BLaER1 treated with 17β-estradiol and CSF1 and Interleukin-3, amounts not matched to agents 10 nM and 100 nM (cell line): ENCODE measurements around the gene DIS3L2.
"Not testable (repeated sequence)": the region's sequence is repeated elsewhere in the genome, so short reads cannot be mapped to it uniquely, and the experiment has no call there.

ENCODE experiments used
- H3K27ac ChIP-seq, 11 experiments: shearing (Covaris generic); formaldehyde crosslinking; 2 replicates each; pipeline ENCODE4 v1.8.1; 2022
- H3K27me3 ChIP-seq, 11 experiments: shearing (Covaris generic); formaldehyde crosslinking; 2 replicates each; pipeline ENCODE4 v1.8.1; 2022
- H3K36me3 ChIP-seq, 11 experiments: shearing (Covaris generic); formaldehyde crosslinking; 2 replicates each; pipeline ENCODE4 v1.8.1; 2022
- H3K4me1 ChIP-seq, 10 experiments: shearing (Covaris generic); formaldehyde crosslinking; 2 replicates each; pipeline ENCODE4 v1.8.1; 2022
- H3K4me2 ChIP-seq, 11 experiments: shearing (Covaris generic); formaldehyde crosslinking; 2 replicates each; pipeline ENCODE4 v1.8.1; 2022
- H3K4me3 ChIP-seq, 10 experiments: shearing (Covaris generic); formaldehyde crosslinking; 2 replicates each; pipeline ENCODE4 v1.8.1; 2022
- H3K9ac ChIP-seq, 11 experiments: shearing (Covaris generic); formaldehyde crosslinking; 2 replicates each; pipeline ENCODE4 v1.8.1; 2022
- H3K9me3 ChIP-seq, 11 experiments: shearing (Covaris generic); formaldehyde crosslinking; replicated peaks in 1 of 11; 2 replicates each; pipeline ENCODE4 v1.8.1; 2022
- H4K20me1 ChIP-seq, 11 experiments: shearing (Covaris generic); formaldehyde crosslinking; 2 replicates each; pipeline ENCODE4 v1.8.1; 2022
- Cebpa-rat ChIP-seq, 11 experiments: shearing (Covaris generic); IDR thresholded peaks; 2 replicates each; pipeline ENCODE4 v1.8.1; 2022

Gene DIS3L2

GRCh38 chr2:232141591-232141990 lies 180.1 kb downstream of the DIS3L2 start:
- Histone ChIP-seq H3K9me3 (no peaks in the 10 kb centered on the region), H3K4me2 (peak overlapping the region in 1 of 11 experiments; percentile 14; a peak in 1 of 22 replicates), H3K27me3 (no peaks in the 10 kb centered on the region), H3K9ac (no peak overlapping the region), H3K4me3 (no peak overlapping the region), H3K27ac (no peak overlapping the region), H3K36me3 (peaks cover 0 to 19% (median 0%) of the 10 kb centered on the region in 11 experiments; a peak in 5 of 22 replicates), H3K4me1 (peaks cover 35 to 52% (median 48%) of the 10 kb centered on the region in 10 experiments), H4K20me1 (no peaks in the 10 kb centered on the region)
- no peak for TF ChIP-seq Cebpa-rat (IDR thresholded peaks at IDR 0.05)

GRCh38 chr2:232142049-232142448 lies 180.5 kb downstream of the DIS3L2 start:
- no peak for TF ChIP-seq Cebpa-rat (IDR thresholded peaks at IDR 0.05)
- H3K4me2 ChIP-seq, result no peak overlapping the region
- no peaks in the 10 kb centered on the region for H3K27me3 ChIP-seq
- H3K9me3 ChIP-seq, result no peaks in the 10 kb centered on the region
- peaks cover 0 to 19% (median 0%) of the 10 kb centered on the region in 11 experiments; a peak in 5 of 22 replicates for H3K36me3 ChIP-seq
- no peak overlapping the region for H3K9ac ChIP-seq
- H3K27ac ChIP-seq, result no peak overlapping the region
- H3K4me1 ChIP-seq, result peaks cover 35 to 48% (median 43%) of the 10 kb centered on the region in 10 experiments
- no peak overlapping the region for H3K4me3 ChIP-seq
- no peaks in the 10 kb centered on the region for H4K20me1 ChIP-seq

GRCh38 chr2:232142502-232142901 lies 181.0 kb downstream of the DIS3L2 start:
- Histone ChIP-seq H3K27me3 (no peaks in the 10 kb centered on the region), H3K4me1 (peaks cover 31 to 43% (median 39%) of the 10 kb centered on the region in 10 experiments), H3K9ac (no peak overlapping the region), H4K20me1 (no peaks in the 10 kb centered on the region), H3K36me3 (peaks cover 0 to 19% (median 0%) of the 10 kb centered on the region in 11 experiments; a peak in 5 of 22 replicates), H3K4me3 (no peak overlapping the region), H3K4me2 (no peak overlapping the region), H3K9me3 (no peaks in the 10 kb centered on the region), H3K27ac (no peak overlapping the region)
- TF ChIP-seq Cebpa-rat (IDR thresholded peaks at IDR 0.05), result no peak

GRCh38 chr2:232146294-232146693 lies 184.8 kb downstream of the DIS3L2 start:
- H3K4me3 ChIP-seq, result no peak overlapping the region
- no peaks in the 10 kb centered on the region for H3K27me3 ChIP-seq
- no peak overlapping the region for H3K4me2 ChIP-seq
- H3K4me1 ChIP-seq, result peaks cover 0 to 5% (median 1%) of the 10 kb centered on the region in 10 experiments; a peak in 5 of 20 replicates
- H4K20me1 ChIP-seq, result no peaks in the 10 kb centered on the region
- no peak overlapping the region for H3K9ac ChIP-seq
- H3K36me3 ChIP-seq, result peaks cover 0 to 25% (median 4%) of the 10 kb centered on the region in 11 experiments; a peak in 5 of 22 replicates
- no peak overlapping the region for H3K27ac ChIP-seq
- no peaks in the 10 kb centered on the region for H3K9me3 ChIP-seq
- no peak for TF ChIP-seq Cebpa-rat (IDR thresholded peaks at IDR 0.05)

- peaks cover 0 to 25% (median 4%) of the 10 kb centered on the region in 11 experiments; a peak in 5 of 22 replicates for H3K36me3 ChIP-seq
- H3K4me3 ChIP-seq, result no peak overlapping the region
- H3K27ac ChIP-seq, result no peak overlapping the region
- no peaks in the 10 kb centered on the region for H3K27me3 ChIP-seq
- H3K9me3 ChIP-seq, result no peaks in the 10 kb centered on the region
- no peaks in the 10 kb centered on the region for H3K4me1 ChIP-seq
- TF ChIP-seq Cebpa-rat (IDR thresholded peaks at IDR 0.05), result no peak
- H3K4me2 ChIP-seq, result no peak overlapping the region
- no peaks in the 10 kb centered on the region for H4K20me1 ChIP-seq
- H3K9ac ChIP-seq, result no peak overlapping the region
Measured at GRCh38 chr2:232147440-232148077, 186.0 kb downstream of the DIS3L2 start.

- Histone ChIP-seq H3K4me1 (no peaks in the 10 kb centered on the region), H3K27ac (no peak overlapping the region), H3K4me3 (no peak overlapping the region), H3K27me3 (no peaks in the 10 kb centered on the region), H3K36me3 (peaks cover 50 to 91% (median 67%) of the 10 kb centered on the region in 11 experiments), H3K9me3 (peaks cover 0 to 8% (median 0%) of the 10 kb centered on the region in 11 experiments; a peak in 3 of 22 replicates), H3K9ac (no peak overlapping the region), H3K4me2 (no peak overlapping the region), H4K20me1 (no peaks in the 10 kb centered on the region)
- no peak for TF ChIP-seq Cebpa-rat (IDR thresholded peaks at IDR 0.05)
Measured at GRCh38 chr2:232162187-232162586, 200.7 kb downstream of the DIS3L2 start.

- Histone ChIP-seq H3K27ac (no peak overlapping the region), H3K9ac (no peak overlapping the region), H3K4me3 (no peak overlapping the region), H3K27me3 (no peaks in the 10 kb centered on the region), H3K9me3 (peaks cover 4 to 31% (median 21%) of the 10 kb centered on the region in 11 experiments; a peak in 20 of 22 replicates), H3K36me3 (peaks cover 11 to 42% (median 25%) of the 10 kb centered on the region in 11 experiments), H3K4me1 (peaks cover 15 to 18% (median 17%) of the 10 kb centered on the region in 10 experiments), H4K20me1 (no peaks in the 10 kb centered on the region), H3K4me2 (peak overlapping the region in 10 of 11 experiments; percentile 15 to 60 (median 47); a peak in 16 of 22 replicates)
- TF ChIP-seq Cebpa-rat (IDR thresholded peaks at IDR 0.05), result no peak
Measured at GRCh38 chr2:232170396-232170795, 208.9 kb downstream of the DIS3L2 start.

GRCh38 chr2:232174662-232175061 lies 213.1 kb downstream of the DIS3L2 start:
- no peak overlapping the region for H3K9ac ChIP-seq
- no peak overlapping the region for H3K27ac ChIP-seq
- H3K4me3 ChIP-seq, result no peak overlapping the region
- H4K20me1 ChIP-seq, result no peaks in the 10 kb centered on the region
- H3K4me2 ChIP-seq, result no peak overlapping the region
- H3K36me3 ChIP-seq, result peaks cover 6 to 36% (median 15%) of the 10 kb centered on the region in 11 experiments; a peak in 15 of 22 replicates
- peaks cover 14 to 35% (median 31%) of the 10 kb centered on the region in 11 experiments; a peak in 21 of 22 replicates for H3K9me3 ChIP-seq
- H3K4me1 ChIP-seq, result peaks cover 11 to 14% (median 13%) of the 10 kb centered on the region in 10 experiments
- TF ChIP-seq Cebpa-rat (IDR thresholded peaks at IDR 0.05), result no peak
- H3K27me3 ChIP-seq, result no peaks in the 10 kb centered on the region

GRCh38 chr2:232176587-232176986 lies 215.1 kb downstream of the DIS3L2 start:
- H3K27ac ChIP-seq, H3K27me3 ChIP-seq, H3K4me2 ChIP-seq, H3K4me1 ChIP-seq, H3K4me3 ChIP-seq, H3K9ac ChIP-seq, H4K20me1 ChIP-seq: not testable (repeated sequence)
- H3K9me3 ChIP-seq, result peaks cover 16 to 39% (median 34%) of the 10 kb centered on the region in 11 experiments
- peaks cover 6 to 34% (median 15%) of the 10 kb centered on the region in 11 experiments; a peak in 16 of 22 replicates for H3K36me3 ChIP-seq
